Keratinocyte (primary cell): ENCODE measurements around the gene IFT74. TPM values are rescaled to one million over a fixed set of nuclear protein-coding genes. Genes with fewer than 3 reads are reported as not detected.

ENCODE experiments used
- DNase-seq: peaks from one replicate; pipeline ENCODE4 v3.0.0-alpha.2; 2011; ENCODE audit warnings: low read depth, missing footprints, low spot score
- FAIRE-seq: peaks from 2 replicates; lab custom pipeline; 2011; peaks lifted over from hg19 to GRCh38; lab: Jason Lieb, UNC
- H2AFZ ChIP-seq: 2 replicates; pipeline ENCODE4 v1.6.0; 2012; ENCODE audit warnings: low read length, control low read depth, inconsistent platforms; ENCODE audit not compliant: control insufficient read depth
- H3K27ac ChIP-seq: 2 replicates; pipeline ENCODE4 v1.5.1; 2011; ENCODE audit warnings: low read length; ENCODE audit not compliant: control insufficient read depth, insufficient read depth
- H3K27me3 ChIP-seq: 3 replicates; pipeline ENCODE4 v1.6.0; 2011; ENCODE audit warnings: low read length; ENCODE audit not compliant: control insufficient read depth, insufficient read depth; ENCODE audit errors: extremely low read depth
- H3K36me3 ChIP-seq, 2 experiments: 2 replicates in 1 of 2; 3 replicates in 1 of 2; pipeline ENCODE4 v1.5.1; 2011; ENCODE audit warnings: low read length in 2 of 2, mild to moderate bottlenecking in 1 of 2; ENCODE audit not compliant: control insufficient read depth in 2 of 2, insufficient read depth in 2 of 2; ENCODE audit errors: extremely low read depth in 1 of 2
- H3K4me1 ChIP-seq: 3 replicates; pipeline ENCODE4 v1.5.1; 2011; ENCODE audit warnings: low read length; ENCODE audit not compliant: control insufficient read depth, insufficient read depth; ENCODE audit errors: extremely low read depth
- H3K4me2 ChIP-seq: 3 replicates; pipeline ENCODE4 v1.6.0; 2011; ENCODE audit warnings: low read depth, low read length; ENCODE audit not compliant: control insufficient read depth, insufficient read depth; ENCODE audit errors: extremely low read depth
- H3K4me3 ChIP-seq, 3 experiments: fragments of 200-600 bp in 1 of 3; sonication (generic) in 1 of 3; 2 replicates in 2 of 3; 3 replicates in 1 of 3; pipeline ENCODE4 v1.5.1; 2011 to 2016; ENCODE audit warnings: low read length in 3 of 3, mild to moderate bottlenecking in 3 of 3, control low read depth in 2 of 3, inconsistent platforms in 1 of 3, low read depth in 1 of 3, mixed read lengths in 1 of 3, mixed run types in 1 of 3, moderate library complexity in 1 of 3; ENCODE audit not compliant: control insufficient read depth in 2 of 3, insufficient read depth in 2 of 3; ENCODE audit errors: extremely low read depth in 1 of 3
- H3K79me2 ChIP-seq: 2 replicates; pipeline ENCODE4 v1.6.0; 2012; ENCODE audit warnings: low read length; ENCODE audit not compliant: control insufficient read depth, insufficient read depth
- H3K9ac ChIP-seq: 3 replicates; pipeline ENCODE4 v1.6.0; 2011; ENCODE audit warnings: low read length; ENCODE audit not compliant: control insufficient read depth, insufficient read depth; ENCODE audit errors: extremely low read depth
- H3K9me1 ChIP-seq: 3 replicates; pipeline ENCODE4 v1.6.0; 2011; ENCODE audit warnings: low read length; ENCODE audit not compliant: control insufficient read depth, insufficient read depth; ENCODE audit errors: extremely low read depth
- H3K9me3 ChIP-seq: 2 replicates; pipeline ENCODE4 v1.5.1; 2012; ENCODE audit warnings: low read depth, low read length; ENCODE audit not compliant: control insufficient read depth
- H4K20me1 ChIP-seq: 3 replicates; pipeline ENCODE4 v1.6.0; 2011; ENCODE audit warnings: low read length; ENCODE audit not compliant: control insufficient read depth, insufficient read depth; ENCODE audit errors: extremely low read depth
- CTCF ChIP-seq, 3 experiments: IDR thresholded peaks in 1 of 3; conservative IDR thresholded peaks in 1 of 3; optimal IDR thresholded peaks in 1 of 3; 2 replicates in 2 of 3; 3 replicates in 1 of 3; pipeline versions ENCODE3 to v1.5.1; 2011; ENCODE audit warnings: low read length in 3 of 3, mild to moderate bottlenecking in 3 of 3, moderate library complexity in 2 of 3, control low read depth in 1 of 3, inconsistent platforms in 1 of 3; ENCODE audit not compliant: insufficient read depth in 2 of 3; ENCODE audit errors: extremely low read depth in 1 of 3
- EZH2 ChIP-seq: IDR thresholded peaks from one replicate; pipeline ENCODE4 v1.6.1; 2012; ENCODE audit warnings: inconsistent platforms, mild to moderate bottlenecking, low read length, moderate library complexity
- dilution Hi-C: fragments of 300-500 bp; cut with MboI; formaldehyde crosslinking; loops from one replicate; pipeline ENCODE4 v1.7.0; 2020; ENCODE audit warnings: low sequenced_read_pairs; ENCODE audit not compliant: extremely low pct_ligation_motif_present
- polyA minus RNA-seq, 3 experiments: library from RNA; depleted of rRNA, polyadenylated mRNA; stranded (reverse); fragments of >200 nt; gene quantifications; 1 replicate in 1 of 3; 2 replicates in 1 of 3; 3 replicates in 1 of 3; pipeline ENCODE4 v1.2.3, GENCODE V29; 2011
- polyA plus RNA-seq, 5 experiments: library from polyadenylated mRNA; depleted of rRNA in 3 of 5; stranded (reverse) in 3 of 5; stranded (forward) in 1 of 5; unstranded in 1 of 5; fragments of >200 nt; gene quantifications; 1 replicate in 1 of 5; 2 replicates in 3 of 5; 3 replicates in 1 of 5; pipeline versions ENCODE4 v1.2.1 to v1.2.3, GENCODE V29; 2011 to 2012; ENCODE audit warnings: missing spikeins in 2 of 5, low read depth in 1 of 5, low replicate concordance in 1 of 5

The IFT74 gene
- polyA plus RNA-seq = 8.7 to 12.9 TPM (median 9.1 TPM) in 3 replicates
- polyA plus RNA-seq (2011; ENCODE audit: low read depth) = 26.8 TPM
- 7.6 and 12.3 TPM in 2 replicates for polyA plus RNA-seq (2011; cell fraction: cytosol; rRNA removed)
- 9.0 and 12.0 TPM in 2 replicates for polyA plus RNA-seq (2011; cell fraction: nucleus; rRNA removed)
- 8.7 and 11.6 TPM in 2 replicates for polyA plus RNA-seq (2012; ENCODE audit: low replicate concordance)
- polyA minus RNA-seq = 5.1 to 11.1 TPM (median 8.2 TPM) in 3 replicates
- 6.3 TPM for polyA minus RNA-seq (2011; cell fraction: cytosol; rRNA and poly(A)+ RNA removed)
- 7.1 and 15.3 TPM in 2 replicates for polyA minus RNA-seq (2011; cell fraction: nucleus; rRNA and poly(A)+ RNA removed)

GRCh38 chr9:26955921-26956859 lies at the start of gene IFT74:
IFT74 (plus strand) TSS chr9:26956412; CDS start chr9:26961968, 5,556 bp downstream.
- Histone ChIP-seq H3K4me1 (peaks cover 6% of the 10 kb centered on the region), H4K20me1 (no peaks in the 10 kb centered on the region), H3K9me3 (no peaks in the 10 kb centered on the region), H3K27me3 (no peaks in the 10 kb centered on the region), H3K4me3 (peak within 1 kb of the TSS; percentile 52 to 61 (median 58)), H3K36me3 (no peaks in the 10 kb centered on the region), H3K4me2 (peak within 1 kb of the TSS; percentile 51), H3K79me2 (peaks cover 2% of the 10 kb centered on the region), H3K9ac (peak within 1 kb of the TSS; percentile 67), H2AFZ (peak within 1 kb of the TSS; percentile 87), H3K27ac (peak within 1 kb of the TSS; percentile 70), H3K9me1 (no peaks in the 10 kb centered on the region)
- dilution Hi-C loops = no loop called here
- FAIRE-seq (peak; percentile 86), DNase-seq (peak; percentile 76)
- no peak for TF ChIP-seq EZH2
- no peak for TF ChIP-seq CTCF (optimal IDR thresholded peaks at IDR 0.05 in 1 of 3, IDR thresholded peaks at IDR 0.05 in 1 of 3, conservative IDR thresholded peaks at IDR 0.05 in 1 of 3; ENCODE audit: extremely low read depth in 1 of 3, insufficient read depth in 2 of 3, low read length in 3 of 3)

- Histone ChIP-seq H3K36me3 (peaks cover 12 to 14% of the 10 kb centered on the region in 2 experiments), H3K9me3 (no peaks in the 10 kb centered on the region), H3K79me2 (no peaks in the 10 kb centered on the region), H4K20me1 (no peaks in the 10 kb centered on the region), H2AFZ (no peak overlapping the region), H3K9ac (no peak overlapping the region), H3K9me1 (no peaks in the 10 kb centered on the region), H3K27ac (no peak overlapping the region), H3K27me3 (no peaks in the 10 kb centered on the region), H3K4me2 (no peak overlapping the region), H3K4me1 (no peaks in the 10 kb centered on the region), H3K4me3 (no peak overlapping the region)
- FAIRE-seq (no peak), DNase-seq (no peak)
- dilution Hi-C loops = no loop called here
- TF ChIP-seq CTCF (optimal IDR thresholded peaks at IDR 0.05 in 1 of 3, IDR thresholded peaks at IDR 0.05 in 1 of 3, conservative IDR thresholded peaks at IDR 0.05 in 1 of 3; ENCODE audit: extremely low read depth in 1 of 3, insufficient read depth in 2 of 3, low read length in 3 of 3) (no peak), EZH2 (no peak)
Measured at GRCh38 chr9:26913138-26913668, 43.0 kb upstream of the IFT74 start.
